Stimulated activated CD8-positive, alpha-beta memory T cell treated with anti-CD3 and anti-CD28 coated beads, Interleukin-15, amount 100 ng/mL, for 1 hour (primary cell): ENCODE measurements around the gene PRPF19.

Source experiments
- DNase-seq: peaks from one replicate; pipeline ENCODE4 v3.0.0-alpha.2; 2020; ENCODE audit warnings: low read depth

Gene PRPF19

DNA sequence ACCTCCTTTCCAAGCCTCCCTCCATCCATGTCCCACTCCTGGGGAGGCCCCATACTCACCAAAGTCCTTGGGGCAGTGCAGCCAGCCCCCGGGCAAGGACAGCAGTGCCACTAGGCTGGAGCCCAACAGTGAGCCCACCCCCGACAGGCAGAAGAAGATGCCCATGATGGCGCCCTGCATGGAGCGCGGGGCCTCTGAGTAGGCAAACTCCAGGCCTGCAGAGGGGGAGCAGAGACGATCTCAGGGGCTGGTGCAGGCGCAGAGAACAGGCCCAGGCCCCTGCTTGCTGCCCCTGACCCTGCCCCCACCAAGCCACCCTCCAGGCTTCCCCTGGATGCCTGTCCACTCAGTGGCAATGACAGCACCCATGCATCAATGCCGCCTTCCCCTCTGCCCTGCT, 31.4 kb upstream of the PRPF19 start:
- DNase-seq = no peak

- no peak for DNase-seq
Measured at GRCh38 chr11:60937144-60937527, 30.8 kb upstream of the PRPF19 start.

DNA sequence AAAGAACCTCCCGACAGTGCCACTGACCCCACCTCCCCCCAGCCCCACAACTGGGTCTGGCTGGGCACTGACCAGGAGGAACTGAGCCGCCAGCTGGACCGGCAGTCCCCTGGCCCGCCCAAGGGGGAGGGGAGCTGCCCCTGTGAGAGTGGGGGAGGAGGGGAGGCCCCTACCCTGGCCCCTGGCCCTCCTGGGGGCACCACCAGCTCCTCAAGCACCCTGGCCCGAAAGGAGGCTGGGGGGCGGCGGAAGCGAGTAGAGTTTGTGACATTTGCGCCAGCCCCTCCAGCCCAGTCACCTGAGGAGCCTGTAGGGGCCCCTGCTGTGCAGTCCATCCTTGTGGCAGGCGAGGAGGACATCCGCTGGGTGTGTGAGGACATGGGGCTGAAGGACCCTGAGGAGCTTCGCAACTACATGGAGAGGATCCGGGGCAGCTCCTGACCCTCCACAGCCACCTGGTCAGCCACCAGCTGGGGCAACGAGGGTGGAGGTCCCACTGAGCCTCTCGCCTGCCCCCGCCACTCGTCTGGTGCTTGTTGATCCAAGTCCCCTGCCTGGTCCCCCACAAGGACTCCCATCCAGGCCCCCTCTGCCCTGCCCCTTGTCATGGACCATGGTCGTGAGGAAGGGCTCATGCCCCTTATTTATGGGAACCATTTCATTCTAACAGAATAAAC, 30.2 kb upstream of the PRPF19 start:
- DNase-seq = no peak

- DNase-seq = no peak
Measured at GRCh38 chr11:60935676-60936442, 29.5 kb upstream of the PRPF19 start.

DNA sequence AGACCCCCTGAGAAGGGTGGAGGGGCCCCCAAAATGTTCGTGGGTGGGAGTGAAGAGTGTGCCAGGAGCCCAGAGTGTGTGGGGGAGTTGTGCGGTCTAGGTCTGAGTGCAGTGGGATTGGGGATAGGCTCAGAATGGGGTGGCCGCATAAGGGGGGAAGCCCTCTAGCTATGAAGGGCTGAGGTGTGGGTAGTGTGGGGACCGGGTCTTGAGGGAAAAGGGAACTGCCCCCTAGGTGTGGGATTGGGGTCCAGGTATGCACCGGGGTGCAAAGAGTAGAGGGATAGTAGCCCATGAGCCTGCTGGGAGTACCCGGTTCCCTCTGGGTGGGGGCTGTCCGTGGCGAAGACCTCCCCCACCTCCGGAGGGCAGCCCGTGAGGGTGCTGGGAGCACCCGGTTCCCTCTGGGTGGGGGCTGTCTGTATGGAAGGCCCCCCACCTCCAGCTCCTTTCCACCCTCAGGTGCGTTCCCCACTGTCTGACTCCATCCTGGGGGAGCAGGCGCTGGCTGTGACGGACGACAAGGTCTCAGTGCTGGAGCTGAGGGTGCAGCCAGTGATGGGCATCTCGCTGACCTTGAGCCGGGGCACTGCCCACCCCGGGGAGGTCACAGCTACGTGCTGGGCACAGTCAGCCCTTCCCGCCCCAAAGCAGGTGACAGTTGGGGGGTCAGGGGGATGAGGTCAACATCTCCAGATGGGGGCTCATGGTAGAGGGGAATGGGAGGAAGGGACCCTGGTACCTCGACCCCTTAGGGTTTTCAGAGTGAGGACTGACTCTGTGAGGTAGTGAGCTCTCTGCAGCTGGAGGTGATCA, 28.6 kb upstream of the PRPF19 start:
- no peak for DNase-seq

- no peak for DNase-seq
Measured at GRCh38 chr11:60934124-60934789, 27.9 kb upstream of the PRPF19 start.

GRCh38 chr11:60933416-60934123, 27.2 kb upstream of the PRPF19 start:
- no peak for DNase-seq

GRCh38 chr11:60932605-60933356, 26.4 kb upstream of the PRPF19 start:
- no peak for DNase-seq

DNA sequence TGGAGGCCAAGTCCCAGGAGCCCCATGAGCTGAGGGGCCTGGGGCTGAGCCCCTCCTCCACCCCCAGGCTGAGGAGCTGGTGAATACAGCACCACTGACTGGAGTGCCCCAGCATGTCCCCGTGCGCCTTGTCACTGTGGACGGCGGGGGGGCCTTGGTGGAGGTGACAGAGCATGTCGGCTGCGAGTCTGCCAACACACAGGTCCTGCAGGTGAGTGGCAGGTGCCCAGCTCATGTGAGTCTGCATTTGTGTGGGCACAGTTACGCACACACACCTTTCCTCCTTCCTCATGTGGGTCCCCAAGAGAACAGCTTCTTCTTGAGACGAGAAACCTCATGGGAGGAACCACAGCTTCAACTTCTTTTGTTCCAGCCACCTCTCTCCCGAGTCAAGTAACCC, 25.5 kb upstream of the PRPF19 start:
- no peak for DNase-seq

DNA sequence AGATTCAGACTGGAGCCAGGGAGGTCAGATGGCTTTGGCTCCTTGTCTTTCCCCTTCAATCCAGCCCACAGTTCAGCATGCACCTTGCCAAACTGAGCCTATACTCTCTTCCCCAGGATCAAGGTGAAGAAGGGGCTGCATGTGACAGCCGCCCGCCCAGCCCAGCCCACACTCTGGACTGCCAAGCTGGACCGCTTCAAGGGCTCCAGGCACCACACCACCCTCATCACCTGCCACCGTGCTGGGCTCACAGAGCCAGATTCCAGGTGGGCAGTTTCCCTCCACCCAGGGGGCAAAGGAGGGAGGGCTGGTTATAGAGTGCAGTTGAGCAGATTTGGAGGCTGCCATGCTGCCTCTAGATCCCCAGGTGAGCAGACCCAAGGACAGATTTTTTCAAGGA, 24.0 kb upstream of the PRPF19 start:
- no peak for DNase-seq

- no peak for DNase-seq
Measured at GRCh38 chr11:60929764-60930163, 23.4 kb upstream of the PRPF19 start.

GRCh38 chr11:60928563-60929001, 22.2 kb upstream of the PRPF19 start:
- no peak for DNase-seq

GRCh38 chr11:60927600-60927999, 21.2 kb upstream of the PRPF19 start:
- no peak for DNase-seq

DNA sequence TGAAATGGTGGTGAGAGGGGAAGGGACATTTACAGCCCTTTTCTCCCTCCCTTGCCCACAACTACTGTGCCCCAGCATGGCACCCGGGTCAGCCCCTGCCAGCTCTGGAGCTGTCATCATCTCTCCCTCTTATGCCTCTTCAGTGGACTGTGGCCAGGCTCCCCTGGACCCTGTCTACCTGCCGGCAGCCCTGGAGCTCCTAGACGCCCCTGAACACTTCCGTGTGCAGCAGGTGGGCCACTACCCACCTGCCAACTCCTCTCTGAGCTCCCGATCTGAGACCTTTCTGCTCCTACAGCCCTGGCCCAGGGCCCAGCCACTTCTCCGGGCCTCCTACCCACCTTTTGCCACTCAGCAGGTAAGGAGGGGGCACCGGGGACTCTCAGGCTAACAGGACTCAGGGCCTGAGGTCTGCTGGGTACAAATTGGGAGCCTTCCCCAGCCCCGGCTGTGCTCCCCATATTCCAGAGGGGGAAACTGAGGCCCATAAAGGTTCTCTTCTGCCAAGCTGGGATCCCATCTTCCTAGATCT, 20.7 kb upstream of the PRPF19 start:
- DNase-seq = no peak

DNA sequence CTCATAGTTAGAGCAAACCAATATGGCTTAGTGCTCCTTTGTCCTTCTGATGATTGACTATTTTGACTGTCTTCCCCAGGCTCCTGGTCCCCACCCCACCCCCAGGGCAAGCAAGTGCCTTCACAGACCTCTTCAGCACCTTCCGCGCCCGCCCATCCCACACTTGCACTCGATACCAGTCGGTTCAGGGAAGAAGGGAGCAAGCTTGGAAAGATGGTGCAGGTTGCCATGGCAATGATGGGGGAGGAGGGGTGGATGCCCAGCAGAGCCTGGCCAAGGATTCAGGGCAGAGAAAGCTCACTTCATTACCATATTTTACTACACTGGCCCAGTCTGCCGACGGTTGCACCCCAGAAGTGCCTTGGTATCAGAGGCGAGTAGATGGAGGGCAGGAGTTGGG, 20.1 kb upstream of the PRPF19 start:
- no peak for DNase-seq

GRCh38 chr11:60925868-60926267, 19.5 kb upstream of the PRPF19 start:
- no peak for DNase-seq

- DNase-seq = no peak
Measured at GRCh38 chr11:60924906-60925853, 18.8 kb upstream of the PRPF19 start.

- DNase-seq = no peak
Measured at GRCh38 chr11:60924110-60924905, 17.9 kb upstream of the PRPF19 start, which contains the start of gene TMEM132A. TSS of gene TMEM132A (plus strand) at chr11:60924460. CDS start at chr11:60924634, 174 bp downstream.

GRCh38 chr11:60923800-60924109, 17.4 kb upstream of the PRPF19 start:
- DNase-seq = no peak
